GM12878 (cell line): ENCODE results near the gene WDR91.
"Not testable (repeated sequence)": the region's sequence is repeated elsewhere in the genome, so short reads cannot be mapped to it uniquely, and the experiment has no call there.

Experiments used
- ATF3 ChIP-seq: IDR thresholded peaks from 2 replicates; pipeline ENCODE4 v1.6.1; 2011; ENCODE audit warnings: low read depth, mild to moderate bottlenecking, low read length, moderate library complexity, borderline replicate concordance; ENCODE audit errors: extremely low read depth
- CREM ChIP-seq: IDR thresholded peaks from 2 replicates; pipeline ENCODE4 v1.6.1; 2014; ENCODE audit warnings: antibody characterized with exemption, low read depth
- CTCF ChIP-seq, 3 experiments: IDR thresholded peaks in 2 of 3; conservative IDR thresholded peaks in 1 of 3; 2 replicates each; pipeline ENCODE4 v1.5.1; 2011; ENCODE audit warnings: low read depth in 3 of 3, low read length in 3 of 3, mild to moderate bottlenecking in 3 of 3, control low read depth in 2 of 3, moderate library complexity in 2 of 3, inconsistent platforms in 1 of 3, mixed read lengths in 1 of 3; ENCODE audit not compliant: control insufficient read depth in 2 of 3, insufficient read depth in 1 of 3; ENCODE audit errors: extremely low read depth in 1 of 3
- EZH2 ChIP-seq: IDR thresholded peaks from 2 replicates; pipeline ENCODE4 v1.6.1; 2012; ENCODE audit warnings: low read depth, mild to moderate bottlenecking, control low read depth, inconsistent platforms, low read length, borderline replicate concordance; ENCODE audit not compliant: control insufficient read depth
- HDAC2 ChIP-seq: fragments of 200-600 bp; sonication (generic); IDR thresholded peaks from 2 replicates; pipeline ENCODE4 v1.6.1; 2017
- MTA3 ChIP-seq: IDR thresholded peaks from 2 replicates; pipeline ENCODE4 v1.6.1; 2012; ENCODE audit warnings: low read length, inconsistent platforms, borderline replicate concordance
- NRF1 ChIP-seq: conservative IDR thresholded peaks from 2 replicates; pipeline ENCODE4 v1.6.1; 2011; ENCODE audit warnings: mild to moderate bottlenecking, low read depth, low read length, improper control_type of control experiment
- PML ChIP-seq: IDR thresholded peaks from 2 replicates; pipeline ENCODE4 v1.6.1; 2012; ENCODE audit warnings: low read length, inconsistent platforms
- POLR2A ChIP-seq: IDR thresholded peaks from 2 replicates; pipeline ENCODE4 v1.6.1; 2011; ENCODE audit warnings: low read depth, mild to moderate bottlenecking, low read length
- POLR2AphosphoS2 ChIP-seq: IDR thresholded peaks from 2 replicates; pipeline ENCODE4 v1.6.1; 2011; ENCODE audit warnings: low read depth, mild to moderate bottlenecking, low read length, improper control_type of control experiment, moderate library complexity
- RAD51 ChIP-seq: fragments of 450-650 bp; IDR thresholded peaks from 2 replicates; pipeline ENCODE4 v1.6.1; 2016; ENCODE audit warnings: moderate library complexity, mild to moderate bottlenecking, inconsistent platforms
- SIX5 ChIP-seq: IDR thresholded peaks from 2 replicates; pipeline ENCODE4 v1.6.1; 2011; ENCODE audit warnings: mild to moderate bottlenecking, low read depth, low read length, moderate library complexity; ENCODE audit not compliant: severe bottlenecking
- TAF1 ChIP-seq: IDR thresholded peaks from 2 replicates; pipeline ENCODE4 v1.6.1; 2011; ENCODE audit warnings: mild to moderate bottlenecking, low read depth, low read length, borderline replicate concordance
- YY1 ChIP-seq: IDR thresholded peaks from 2 replicates; pipeline ENCODE4 v1.6.1; 2011; ENCODE audit warnings: low read depth, mild to moderate bottlenecking, low read length

- not testable (repeated sequence) for TF ChIP-seq CTCF (IDR thresholded peaks at IDR 0.05 in 2 of 3, conservative IDR thresholded peaks at IDR 0.05 in 1 of 3; ENCODE audit: control insufficient read depth in 2 of 3, extremely low read depth in 1 of 3, insufficient read depth in 1 of 3, low read depth in 3 of 3, low read length in 3 of 3); RAD51; PML; MTA3; CREM; EZH2; TAF1; POLR2AphosphoS2; SIX5; NRF1; YY1; ATF3; HDAC2; POLR2A
Observed at GRCh38 chr7:135211946-135212685, 790 bp upstream of the WDR91 start.
